HEK293 (cell line): Measurements from ENCODE around the gene PITPNM3.

Experiments used
- CTCF ChIP-seq: fragments of 450-650 bp; formaldehyde crosslinking; IDR thresholded peaks from 2 replicates; pipeline ENCODE4 v1.5.1; 2016; ENCODE audit warnings: missing biosample characterization, missing genetic modification characterization
- GLI4 ChIP-seq: fragments of 450-650 bp; formaldehyde crosslinking; IDR thresholded peaks from 2 replicates; pipeline ENCODE4 v1.5.1; 2016; ENCODE audit warnings: missing biosample characterization, missing genetic modification characterization
- HOXC10 ChIP-seq: sonication (generic); formaldehyde crosslinking; IDR thresholded peaks from 2 replicates; pipeline ENCODE4 v1.8.1; 2023; ENCODE audit warnings: mild to moderate bottlenecking, missing genetic modification reagents
- SCRT1 ChIP-seq: fragments of 450-650 bp; formaldehyde crosslinking; IDR thresholded peaks from 2 replicates; pipeline ENCODE4 v1.5.1; 2016; ENCODE audit warnings: missing biosample characterization, missing genetic modification characterization, borderline replicate concordance
- ZBTB10 ChIP-seq: fragments of 450-650 bp; formaldehyde crosslinking; IDR thresholded peaks from 2 replicates; pipeline ENCODE4 v1.5.1; 2016; ENCODE audit warnings: missing biosample characterization, missing genetic modification characterization
- ZEB2 ChIP-seq: fragments of 450-650 bp; formaldehyde crosslinking; IDR thresholded peaks from 2 replicates; pipeline ENCODE4 v1.5.1; 2016; ENCODE audit warnings: missing biosample characterization, missing genetic modification characterization
- ZNF202 ChIP-seq: fragments of 450-650 bp; formaldehyde crosslinking; IDR thresholded peaks from 2 replicates; pipeline ENCODE4 v1.5.1; 2016; ENCODE audit warnings: missing biosample characterization, missing genetic modification characterization, borderline replicate concordance
- ZNF274 ChIP-seq, 2 experiments: fragments of 200-500 bp in 1 of 2; fragments of 450-650 bp in 1 of 2; sonication (Bioruptor generic) in 1 of 2; formaldehyde crosslinking in 1 of 2; IDR thresholded peaks; 2 replicates each; pipeline versions ENCODE4 v1.5.1 to v1.6.1; 2014 to 2016; ENCODE audit warnings: borderline replicate concordance in 1 of 2, inconsistent platforms in 1 of 2, low read length in 1 of 2, missing biosample characterization in 1 of 2, missing genetic modification characterization in 1 of 2
- ZNF501 ChIP-seq: fragments of 450-650 bp; formaldehyde crosslinking; IDR thresholded peaks from 2 replicates; pipeline ENCODE4 v1.5.1; 2016; ENCODE audit warnings: missing biosample characterization, missing genetic modification characterization
- ZNF555 ChIP-seq: fragments of 450-650 bp; formaldehyde crosslinking; conservative IDR thresholded peaks from 2 replicates; pipeline ENCODE4 v1.5.1; 2017; ENCODE audit warnings: missing biosample characterization, mild to moderate bottlenecking, missing genetic modification characterization, inconsistent platforms
- ZNF629 ChIP-seq: fragments of 450-650 bp; formaldehyde crosslinking; IDR thresholded peaks from 2 replicates; pipeline ENCODE4 v1.5.1; 2017; ENCODE audit warnings: missing biosample characterization, missing genetic modification characterization

GRCh38 chr17:6476076-6476809 lies 80.1 kb downstream of the PITPNM3 start:
- no peak for TF ChIP-seq ZEB2
- TF ChIP-seq CTCF, result no peak
- TF ChIP-seq SCRT1 (tag by site-specific recombination), result no peak
- no peak for TF ChIP-seq HOXC10 (CRISPR knock-in tag)
- no peak for TF ChIP-seq ZNF501 (tag by site-specific recombination)
- no peak for TF ChIP-seq ZBTB10 (tag by site-specific recombination)
- no peak for TF ChIP-seq GLI4 (tag by site-specific recombination)
- no peak for TF ChIP-seq ZNF629
- TF ChIP-seq ZNF274 (IDR thresholded peaks at IDR 0.05; ENCODE audit: low read length), result no peak
- TF ChIP-seq ZNF274 (tag by site-specific recombination; IDR thresholded peaks at IDR 0.05; ENCODE audit: borderline replicate concordance), result no peak
- no peak for TF ChIP-seq ZNF202
- TF ChIP-seq ZNF555, result no peak
